Vagina (tissue), 2 donors: Measurements from ENCODE around the gene PTPRN2.

Experiments used
- POLR2A ChIP-seq, 2 donors: fragments of 450-650 bp; IDR thresholded peaks; one replicate each; pipeline ENCODE4 v1.6.1; 2017; ENCODE audit warnings: antibody characterized with exemption in 2 of 2, mild to moderate bottlenecking in 2 of 2, moderate library complexity in 2 of 2
- POLR2AphosphoS5 ChIP-seq, 2 donors: sonication (generic); formaldehyde crosslinking; IDR thresholded peaks; one replicate each; pipeline ENCODE4 v1.9.0; 2017; ENCODE audit warnings: antibody characterized with exemption in 2 of 2, mild to moderate bottlenecking in 2 of 2, low read depth in 1 of 2; ENCODE audit not compliant: insufficient read depth in 1 of 2
- TF ChIP-seq, protein P1 (sequence below), 3 experiments: fragments of 450-650 bp in 2 of 3; fragments of 200-600 bp in 1 of 3; sonication (generic) in 1 of 3; IDR thresholded peaks; one replicate each; pipeline ENCODE4 v1.5.1; 2017 to 2019; ENCODE audit warnings: antibody characterized with exemption in 3 of 3, mild to moderate bottlenecking in 2 of 3, moderate library complexity in 2 of 3

DNA sequence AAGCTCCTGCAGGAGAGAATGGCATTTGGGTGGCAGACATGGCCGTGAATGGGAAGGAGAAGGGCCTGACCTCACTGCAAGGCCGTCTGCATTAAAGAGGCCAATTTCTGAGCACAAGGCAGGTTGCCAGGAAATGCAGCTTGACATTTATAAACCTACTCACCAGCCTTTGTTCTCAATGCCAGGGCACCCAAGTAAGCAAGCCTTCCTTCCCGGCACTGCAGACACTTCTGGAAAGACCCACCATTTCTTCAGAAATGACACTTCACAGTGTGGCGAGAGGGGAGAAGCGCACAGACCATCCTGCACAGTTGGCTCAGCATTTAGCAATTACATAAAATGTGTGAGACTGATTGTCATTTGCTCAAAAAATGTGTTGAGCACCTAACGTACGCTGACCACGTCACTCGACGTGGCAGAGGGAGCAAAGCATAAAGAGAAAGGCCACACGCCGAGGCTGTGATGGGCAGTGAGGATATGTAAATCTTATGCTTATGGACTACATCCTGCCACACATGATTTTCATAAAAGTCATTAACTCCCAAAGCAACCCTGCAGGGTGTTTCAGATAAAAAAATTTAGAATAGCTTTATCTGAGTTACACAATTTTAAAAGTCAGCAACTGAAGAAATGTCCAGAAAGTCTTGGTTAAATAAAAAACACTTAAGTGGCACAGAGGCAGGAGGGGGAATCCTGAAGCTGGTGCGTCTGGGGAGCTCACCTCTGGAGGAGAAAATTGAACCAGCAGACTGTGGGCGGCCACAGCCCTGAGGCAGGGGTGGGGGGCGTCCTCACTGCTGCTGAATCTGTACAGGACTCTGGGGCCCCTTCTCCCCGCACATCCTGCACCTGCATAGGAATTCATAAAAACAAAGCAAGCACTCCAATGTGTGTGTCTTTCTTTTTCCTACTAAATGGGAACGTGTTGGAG lies 543.8 kb downstream of the PTPRN2 start:
- TF ChIP-seq POLR2A (IDR thresholded peaks at IDR 0.05): no peak
- TF ChIP-seq, protein P1, sequence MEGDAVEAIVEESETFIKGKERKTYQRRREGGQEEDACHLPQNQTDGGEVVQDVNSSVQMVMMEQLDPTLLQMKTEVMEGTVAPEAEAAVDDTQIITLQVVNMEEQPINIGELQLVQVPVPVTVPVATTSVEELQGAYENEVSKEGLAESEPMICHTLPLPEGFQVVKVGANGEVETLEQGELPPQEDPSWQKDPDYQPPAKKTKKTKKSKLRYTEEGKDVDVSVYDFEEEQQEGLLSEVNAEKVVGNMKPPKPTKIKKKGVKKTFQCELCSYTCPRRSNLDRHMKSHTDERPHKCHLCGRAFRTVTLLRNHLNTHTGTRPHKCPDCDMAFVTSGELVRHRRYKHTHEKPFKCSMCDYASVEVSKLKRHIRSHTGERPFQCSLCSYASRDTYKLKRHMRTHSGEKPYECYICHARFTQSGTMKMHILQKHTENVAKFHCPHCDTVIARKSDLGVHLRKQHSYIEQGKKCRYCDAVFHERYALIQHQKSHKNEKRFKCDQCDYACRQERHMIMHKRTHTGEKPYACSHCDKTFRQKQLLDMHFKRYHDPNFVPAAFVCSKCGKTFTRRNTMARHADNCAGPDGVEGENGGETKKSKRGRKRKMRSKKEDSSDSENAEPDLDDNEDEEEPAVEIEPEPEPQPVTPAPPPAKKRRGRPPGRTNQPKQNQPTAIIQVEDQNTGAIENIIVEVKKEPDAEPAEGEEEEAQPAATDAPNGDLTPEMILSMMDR (IDR thresholded peaks at IDR 0.05): no peak
- TF ChIP-seq POLR2AphosphoS5 (IDR thresholded peaks at IDR 0.05; ENCODE audit: insufficient read depth in 1 of 2, low read depth in 1 of 2): no peak
